ENCODE measurements around the gene CARS1. TPM values are rescaled to one million over a fixed set of nuclear protein-coding genes. Genes with fewer than 3 reads are reported as not detected.

The CARS1 gene
- total and polyA plus RNA-seq, 10 of the 15 experiments (the other 5 are each of a cell fraction or from before 2014, with no cell fraction given) = 7.8 to 60.6 (median 45.7) TPM

DNA sequence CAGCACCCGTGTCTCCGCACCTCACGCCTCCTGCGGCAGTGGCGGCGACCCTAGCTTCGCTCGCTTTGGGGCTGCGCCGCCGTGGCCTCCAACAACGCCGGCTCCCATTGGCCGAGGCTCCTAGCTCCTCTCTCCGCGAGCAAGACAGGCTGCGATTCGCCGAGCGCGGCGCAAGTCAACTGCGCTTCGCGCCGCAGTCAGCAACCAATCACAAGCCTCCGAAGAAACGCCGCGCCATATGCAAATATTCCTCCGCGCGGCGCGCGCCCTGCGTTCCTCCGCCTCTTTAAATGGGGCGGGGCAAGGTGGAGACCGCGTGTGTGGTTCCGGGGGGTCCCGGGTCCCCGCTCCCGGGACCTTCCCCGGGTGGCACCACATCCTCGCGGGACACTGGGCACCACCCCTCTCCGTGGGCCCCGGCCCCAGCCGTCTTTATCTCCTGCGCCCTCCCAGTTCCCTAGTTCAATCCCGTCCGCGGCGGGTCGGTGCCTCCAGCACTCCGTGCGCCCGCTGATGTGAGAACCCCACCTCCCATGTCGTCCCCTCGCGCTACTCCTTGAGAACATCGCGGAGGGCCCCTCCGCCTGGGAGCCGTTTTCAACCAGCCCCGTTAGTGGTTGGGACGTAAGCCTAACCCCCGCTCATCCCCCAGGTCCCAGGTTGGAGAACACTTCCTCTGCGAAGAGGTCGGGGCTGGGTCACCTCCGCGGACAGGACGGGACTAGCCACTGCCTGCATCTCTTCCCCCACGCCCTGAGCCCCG, 64.8 kb downstream of the CARS1 start, which contains the start of gene NAP1L4 (continued):
- TF ChIP-seq, protein P1, sequence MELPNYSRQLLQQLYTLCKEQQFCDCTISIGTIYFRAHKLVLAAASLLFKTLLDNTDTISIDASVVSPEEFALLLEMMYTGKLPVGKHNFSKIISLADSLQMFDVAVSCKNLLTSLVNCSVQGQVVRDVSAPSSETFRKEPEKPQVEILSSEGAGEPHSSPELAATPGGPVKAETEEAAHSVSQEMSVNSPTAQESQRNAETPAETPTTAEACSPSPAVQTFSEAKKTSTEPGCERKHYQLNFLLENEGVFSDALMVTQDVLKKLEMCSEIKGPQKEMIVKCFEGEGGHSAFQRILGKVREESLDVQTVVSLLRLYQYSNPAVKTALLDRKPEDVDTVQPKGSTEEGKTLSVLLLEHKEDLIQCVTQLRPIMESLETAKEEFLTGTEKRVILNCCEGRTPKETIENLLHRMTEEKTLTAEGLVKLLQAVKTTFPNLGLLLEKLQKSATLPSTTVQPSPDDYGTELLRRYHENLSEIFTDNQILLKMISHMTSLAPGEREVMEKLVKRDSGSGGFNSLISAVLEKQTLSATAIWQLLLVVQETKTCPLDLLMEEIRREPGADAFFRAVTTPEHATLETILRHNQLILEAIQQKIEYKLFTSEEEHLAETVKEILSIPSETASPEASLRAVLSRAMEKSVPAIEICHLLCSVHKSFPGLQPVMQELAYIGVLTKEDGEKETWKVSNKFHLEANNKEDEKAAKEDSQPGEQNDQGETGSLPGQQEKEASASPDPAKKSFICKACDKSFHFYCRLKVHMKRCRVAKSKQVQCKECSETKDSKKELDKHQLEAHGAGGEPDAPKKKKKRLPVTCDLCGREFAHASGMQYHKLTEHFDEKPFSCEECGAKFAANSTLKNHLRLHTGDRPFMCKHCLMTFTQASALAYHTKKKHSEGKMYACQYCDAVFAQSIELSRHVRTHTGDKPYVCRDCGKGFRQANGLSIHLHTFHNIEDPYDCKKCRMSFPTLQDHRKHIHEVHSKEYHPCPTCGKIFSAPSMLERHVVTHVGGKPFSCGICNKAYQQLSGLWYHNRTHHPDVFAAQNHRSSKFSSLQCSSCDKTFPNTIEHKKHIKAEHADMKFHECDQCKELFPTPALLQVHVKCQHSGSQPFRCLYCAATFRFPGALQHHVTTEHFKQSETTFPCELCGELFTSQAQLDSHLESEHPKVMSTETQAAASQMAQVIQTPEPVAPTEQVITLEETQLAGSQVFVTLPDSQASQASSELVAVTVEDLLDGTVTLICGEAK (IDR thresholded peaks at IDR 0.05; ENCODE audit: borderline replicate concordance) = no peak
- TF ChIP-seq ZZZ3 (IDR thresholded peaks at IDR 0.05; ENCODE audit: control insufficient read depth, insufficient read length, low read depth) (no peak), USF1 (IDR thresholded peaks at IDR 0.05; ENCODE audit: borderline replicate concordance, extremely low read length, insufficient read depth, low read depth, low read length) (no peak)

All from GM12878 (cell line).